Epithelial cell of proximal tubule (primary cell): Measurements from ENCODE around the gene WRNIP1. TPM values are rescaled to one million over a fixed set of nuclear protein-coding genes. Genes with fewer than 3 reads are reported as not detected.
"Not testable (repeated sequence)": the region's sequence is repeated elsewhere in the genome, so short reads cannot be mapped to it uniquely, and the experiment has no call there.

Experiments used
- DNase-seq: peaks from one replicate; pipeline ENCODE4 v3.0.0-alpha.2; 2011; ENCODE audit warnings: low read depth
- H3K4me3 ChIP-seq: 2 replicates; pipeline ENCODE4 v1.5.1; 2011; ENCODE audit warnings: low read depth, mild to moderate bottlenecking, low read length
- CTCF ChIP-seq: conservative IDR thresholded peaks from 2 replicates; pipeline ENCODE4 v1.5.1; 2012; ENCODE audit warnings: low read depth, mild to moderate bottlenecking, low read length
- total RNA-seq: library from RNA; depleted of rRNA; stranded (reverse); fragments of >200 nt; gene quantifications from 2 replicates; pipeline ENCODE4 v1.2.3, GENCODE V29; 2015

WRNIP1 gene
- total RNA-seq, 1 donor from 2014 or later = 71.4 TPM

GRCh38 chr6:2796861-2797260, 31.7 kb downstream of the WRNIP1 start:
- H3K4me3 ChIP-seq = no peak overlapping the region
- DNase-seq = no peak
- TF ChIP-seq CTCF = no peak

- no peak for TF ChIP-seq CTCF
- DNase-seq = no peak
- H3K4me3 ChIP-seq = no peak overlapping the region
Observed at GRCh38 chr6:2797564-2798031, 32.4 kb downstream of the WRNIP1 start.

GRCh38 chr6:2798586-2799134, 33.5 kb downstream of the WRNIP1 start:
- TF ChIP-seq CTCF = no peak
- no peak overlapping the region for H3K4me3 ChIP-seq
- DNase-seq = no peak

GRCh38 chr6:2799936-2800527, 34.8 kb downstream of the WRNIP1 start:
- H3K4me3 ChIP-seq = no peak overlapping the region
- DNase-seq = no peak
- no peak for TF ChIP-seq CTCF

GRCh38 chr6:2800552-2801316, 35.5 kb downstream of the WRNIP1 start:
- H3K4me3 ChIP-seq = no peak overlapping the region
- no peak for TF ChIP-seq CTCF
- no peak for DNase-seq

- not testable (repeated sequence) for H3K4me3 ChIP-seq, DNase-seq
Observed at GRCh38 chr6:2801687-2802086, 36.5 kb downstream of the WRNIP1 start.

- H3K4me3 ChIP-seq = no peak overlapping the region
- DNase-seq = no peak
- no peak for TF ChIP-seq CTCF
Observed at GRCh38 chr6:2802521-2803060, 37.4 kb downstream of the WRNIP1 start.
